Activated CD8-positive, alpha-beta memory T cell treated with anti-CD3 and anti-CD28 coated beads, Interleukin-2, amount 50 U/mL, for 4 hours (primary cell): ENCODE measurements around the gene MMS19.
"Not testable (repeated sequence)": the region's sequence is repeated elsewhere in the genome, so short reads cannot be mapped to it uniquely, and the experiment has no call there.

Experiments used
- DNase-seq: peaks from one replicate; pipeline ENCODE4 v3.0.0-alpha.2; 2020

MMS19 gene

GRCh38 chr10:97498076-97498840 lies at the start of gene MMS19:
MMS19 (minus strand) TSS chr10:97498422; CDS start chr10:97498384, 38 bp downstream.
- DNase-seq, result peak; percentile 99

GRCh38 chr10:97547962-97548361 lies 49.7 kb upstream of the MMS19 start:
- no peak for DNase-seq

GRCh38 chr10:97547271-97547600 lies 49.0 kb upstream of the MMS19 start:
- no peak for DNase-seq

- DNase-seq, result no peak
Measured at GRCh38 chr10:97546456-97547270, 48.4 kb upstream of the MMS19 start.

GRCh38 chr10:97543025-97543546 lies 44.9 kb upstream of the MMS19 start:
- DNase-seq, result peak; percentile 39

GRCh38 chr10:97542169-97543024 lies 44.2 kb upstream of the MMS19 start:
- peak; percentile 35 for DNase-seq

GRCh38 chr10:97540669-97541500 lies 42.7 kb upstream of the MMS19 start:
- no peak for DNase-seq

GRCh38 chr10:97539523-97540200 lies 41.4 kb upstream of the MMS19 start:
- no peak for DNase-seq

- no peak for DNase-seq
Measured at GRCh38 chr10:97538839-97539238, 40.6 kb upstream of the MMS19 start.

- no peak for DNase-seq
Measured at GRCh38 chr10:97538411-97538810, 40.2 kb upstream of the MMS19 start.

GRCh38 chr10:97537186-97537869 lies 39.1 kb upstream of the MMS19 start:
- DNase-seq, result no peak

GRCh38 chr10:97534746-97535367 lies 36.6 kb upstream of the MMS19 start:
- peak; percentile 22 for DNase-seq

- DNase-seq, result no peak
Measured at GRCh38 chr10:97533888-97534287, 35.7 kb upstream of the MMS19 start.

- DNase-seq, result no peak
Measured at GRCh38 chr10:97532935-97533671, 34.9 kb upstream of the MMS19 start.

GRCh38 chr10:97531401-97531986 lies 33.3 kb upstream of the MMS19 start:
- no peak for DNase-seq

- DNase-seq, result no peak
Measured at GRCh38 chr10:97529685-97530465, 31.7 kb upstream of the MMS19 start.

GRCh38 chr10:97528876-97529275 lies 30.7 kb upstream of the MMS19 start:
- not testable (repeated sequence) for DNase-seq

- DNase-seq, result no peak
Measured at GRCh38 chr10:97525683-97526110, 27.5 kb upstream of the MMS19 start.
